ENCODE results near the gene CTIF. TPM values are rescaled to one million over a fixed set of nuclear protein-coding genes. Genes with fewer than 3 reads are reported as not detected.

CTIF gene
- total and polyA plus RNA-seq, 12 donors: 44.5 to 74.1 (median 58.9) TPM

- 97 to 100% methylated on average over 9 of the region's 9 CpGs for WGBS, 2 donors
- DNase-seq (no peak), ATAC-seq (no peak)
- Histone ChIP-seq H3K4me1 (peaks cover 0 to 58% (median 16%) of the 10 kb centered on the region in 9 donors), H3K4me3 (no peak overlapping the region), H3K36me3 (peaks cover 0 to 6% (median 0%) of the 10 kb centered on the region in 9 donors), H3K27ac (no peak overlapping the region), H3K9me3 (no peaks in the 10 kb centered on the region), H3K27me3 (no peaks in the 10 kb centered on the region)
- intact Hi-C loops (cut with DNase I): no loop called here
- no peak for TF ChIP-seq CTCF (IDR thresholded peaks at IDR 0.05)
Measured at GRCh38 chr18:48700446-48700845, 161.6 kb downstream of the CTIF start.

GRCh38 chr18:48702346-48703027 is 163.7 kb downstream of the CTIF start:
- intact Hi-C loops (cut with DNase I): no loop called here
- ATAC-seq (no peak), DNase-seq (no peak)
- Histone ChIP-seq H3K4me3 (no peak overlapping the region), H3K9me3 (no peaks in the 10 kb centered on the region), H3K4me1 (peaks cover 0 to 57% (median 12%) of the 10 kb centered on the region in 9 donors), H3K27ac (peak overlapping the region in 4 of 10 donors; percentile 2 to 74 (median 36)), H3K36me3 (peaks cover 0 to 7% (median 0%) of the 10 kb centered on the region in 9 donors), H3K27me3 (no peaks in the 10 kb centered on the region)
- 84 to 86% methylated on average over 9 of the region's 9 CpGs for WGBS, 2 donors
- TF ChIP-seq CTCF (IDR thresholded peaks at IDR 0.05): no peak

GRCh38 chr18:48703028-48703386 is 164.2 kb downstream of the CTIF start:
- H3K27me3 ChIP-seq: no peaks in the 10 kb centered on the region
- H3K9me3 ChIP-seq: no peaks in the 10 kb centered on the region
- 50 to 67% methylated on average over 1 of the region's 1 CpG for WGBS, 2 donors
- intact Hi-C loops (cut with DNase I): no loop called here
- TF ChIP-seq CTCF (IDR thresholded peaks at IDR 0.05): no peak
- ATAC-seq (no peak), DNase-seq (no peak)
- peaks cover 0 to 7% (median 0%) of the 10 kb centered on the region in 9 donors for H3K36me3 ChIP-seq
- H3K4me1 ChIP-seq: peaks cover 0 to 53% (median 14%) of the 10 kb centered on the region in 9 donors
- H3K27ac ChIP-seq: peak overlapping the region in 4 of 10 donors; percentile 2 to 74 (median 36)
- no peak overlapping the region for H3K4me3 ChIP-seq

GRCh38 chr18:48703418-48703817 is 164.6 kb downstream of the CTIF start:
- H3K9me3 ChIP-seq: no peaks in the 10 kb centered on the region
- H3K36me3 ChIP-seq: peaks cover 0 to 7% (median 0%) of the 10 kb centered on the region in 9 donors
- no peak overlapping the region for H3K4me3 ChIP-seq
- 79% methylated on average over 4 of the region's 4 CpGs for WGBS, 2 donors
- intact Hi-C loops (cut with DNase I): no loop called here
- no peak for DNase-seq
- peaks cover 0 to 50% (median 14%) of the 10 kb centered on the region in 9 donors for H3K4me1 ChIP-seq
- peak overlapping the region in 3 of 10 donors; percentile 2 to 74 (median 44) for H3K27ac ChIP-seq
- no peak for ATAC-seq
- no peaks in the 10 kb centered on the region for H3K27me3 ChIP-seq
- TF ChIP-seq CTCF (IDR thresholded peaks at IDR 0.05): no peak

Data from heart right ventricle (tissue), 16 donors.